GM10266 (cell line): Measurements from ENCODE around the gene RPL21.
A peak's percentile ranks its signal among the peaks of the same experiment; 100 is the strongest.
"Not testable (repeated sequence)": the region's sequence is repeated elsewhere in the genome, so short reads cannot be mapped to it uniquely, and the experiment has no call there.

Experiments used
- DNase-seq: peaks from one replicate; pipeline ENCODE4 v3.0.0; 2012; ENCODE audit errors: extremely low spot score
- TF ChIP-seq, protein P1 (sequence below): IDR thresholded peaks from 2 replicates; pipeline ENCODE4 v1.5.1; 2012; ENCODE audit warnings: mild to moderate bottlenecking, low read depth; ENCODE audit not compliant: control insufficient read depth, insufficient read depth; ENCODE audit errors: missing control alignments

RPL21 gene

DNA sequence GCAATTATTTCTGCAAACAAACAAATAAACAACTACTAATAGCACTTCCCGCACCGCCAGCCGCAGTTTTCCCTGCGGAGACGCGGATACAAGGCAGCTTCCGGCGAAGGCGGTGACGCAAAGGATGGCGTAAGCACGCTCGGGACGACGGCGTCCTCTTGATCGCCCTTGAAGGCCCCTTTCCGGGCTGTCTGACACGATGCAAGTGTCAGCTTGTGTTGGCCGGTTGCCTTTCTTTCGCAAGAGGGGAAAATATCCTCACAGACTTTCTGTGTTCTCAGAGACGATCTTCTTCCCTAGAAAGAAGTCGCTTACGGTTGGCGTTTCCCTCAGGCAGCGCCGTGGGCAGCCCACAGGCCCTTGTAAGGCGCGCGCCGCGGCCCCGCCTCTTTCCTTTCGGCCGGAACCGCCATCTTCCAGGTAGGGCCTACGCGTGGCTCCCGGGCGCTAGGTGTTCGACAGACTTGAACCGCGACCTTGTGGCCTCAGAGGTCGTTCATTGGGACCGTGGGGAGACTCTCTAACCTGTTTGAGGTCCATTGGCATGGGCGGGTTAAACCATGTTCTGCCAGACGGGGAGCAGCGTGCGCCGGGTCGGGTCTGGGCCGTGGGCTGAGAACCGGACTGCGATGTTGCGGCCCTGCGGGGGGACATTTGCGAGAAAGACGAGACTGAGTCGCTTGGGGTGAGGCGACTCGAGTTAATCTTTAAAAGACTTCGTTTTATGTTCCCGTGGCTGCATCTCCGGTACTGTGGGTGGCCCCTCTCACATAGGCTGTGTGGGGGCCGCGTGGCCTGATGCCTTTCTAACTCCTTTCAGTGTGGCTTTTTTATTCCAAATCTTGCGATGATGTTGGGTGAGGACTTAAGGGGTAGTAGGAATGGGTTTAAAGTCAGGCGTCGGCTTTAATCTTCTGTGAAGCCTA, at the start of gene RPL21:
RPL21 (plus strand) TSS at position 393 of the 926 bp plus-strand sequence. CDS start 2,219 bp downstream, outside the sequence.
- TF ChIP-seq, protein P1, sequence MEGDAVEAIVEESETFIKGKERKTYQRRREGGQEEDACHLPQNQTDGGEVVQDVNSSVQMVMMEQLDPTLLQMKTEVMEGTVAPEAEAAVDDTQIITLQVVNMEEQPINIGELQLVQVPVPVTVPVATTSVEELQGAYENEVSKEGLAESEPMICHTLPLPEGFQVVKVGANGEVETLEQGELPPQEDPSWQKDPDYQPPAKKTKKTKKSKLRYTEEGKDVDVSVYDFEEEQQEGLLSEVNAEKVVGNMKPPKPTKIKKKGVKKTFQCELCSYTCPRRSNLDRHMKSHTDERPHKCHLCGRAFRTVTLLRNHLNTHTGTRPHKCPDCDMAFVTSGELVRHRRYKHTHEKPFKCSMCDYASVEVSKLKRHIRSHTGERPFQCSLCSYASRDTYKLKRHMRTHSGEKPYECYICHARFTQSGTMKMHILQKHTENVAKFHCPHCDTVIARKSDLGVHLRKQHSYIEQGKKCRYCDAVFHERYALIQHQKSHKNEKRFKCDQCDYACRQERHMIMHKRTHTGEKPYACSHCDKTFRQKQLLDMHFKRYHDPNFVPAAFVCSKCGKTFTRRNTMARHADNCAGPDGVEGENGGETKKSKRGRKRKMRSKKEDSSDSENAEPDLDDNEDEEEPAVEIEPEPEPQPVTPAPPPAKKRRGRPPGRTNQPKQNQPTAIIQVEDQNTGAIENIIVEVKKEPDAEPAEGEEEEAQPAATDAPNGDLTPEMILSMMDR: no peak
- DNase-seq: peak; percentile 83

DNA sequence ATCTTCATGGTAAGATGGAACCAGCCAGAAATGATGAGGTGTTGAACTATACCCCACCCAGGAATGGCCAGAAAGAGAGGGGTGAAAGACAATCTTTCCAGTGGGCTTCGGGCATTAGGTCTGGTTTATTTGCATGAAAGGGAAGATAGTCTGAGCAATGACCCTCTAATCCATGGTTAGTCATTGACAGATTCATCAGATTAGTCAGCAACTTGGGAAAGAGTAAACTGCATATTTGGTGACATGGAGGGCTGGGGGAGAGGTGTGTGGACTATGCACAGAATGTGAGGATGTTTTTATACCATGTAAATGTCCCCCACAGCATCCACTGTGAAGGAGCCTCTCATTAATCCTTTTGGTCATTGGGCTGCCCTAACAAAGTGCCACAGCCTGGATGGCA, 49.7 kb upstream of the RPL21 start:
- TF ChIP-seq, protein P1: no peak
- no peak for DNase-seq

DNA sequence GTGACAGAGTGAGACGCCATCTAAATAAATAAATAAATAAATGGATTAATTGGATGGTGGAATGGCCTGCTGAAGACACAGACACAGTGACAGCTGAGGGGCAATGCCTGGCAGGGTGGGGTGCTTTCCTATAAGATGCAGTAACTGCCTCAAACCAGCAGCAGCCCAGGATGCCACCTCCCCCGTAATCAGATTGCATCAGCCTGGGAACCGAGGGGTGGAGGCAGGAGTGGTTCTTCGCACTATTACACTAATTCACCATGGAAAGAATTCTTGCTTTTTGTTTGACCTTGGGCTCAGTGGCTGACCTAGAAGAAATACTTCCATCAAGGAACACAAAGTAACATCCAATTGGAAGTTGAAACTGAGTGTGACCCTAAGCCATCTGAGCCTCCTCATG, 48.2 kb upstream of the RPL21 start:
- TF ChIP-seq, protein P1: no peak
- no peak for DNase-seq

DNA sequence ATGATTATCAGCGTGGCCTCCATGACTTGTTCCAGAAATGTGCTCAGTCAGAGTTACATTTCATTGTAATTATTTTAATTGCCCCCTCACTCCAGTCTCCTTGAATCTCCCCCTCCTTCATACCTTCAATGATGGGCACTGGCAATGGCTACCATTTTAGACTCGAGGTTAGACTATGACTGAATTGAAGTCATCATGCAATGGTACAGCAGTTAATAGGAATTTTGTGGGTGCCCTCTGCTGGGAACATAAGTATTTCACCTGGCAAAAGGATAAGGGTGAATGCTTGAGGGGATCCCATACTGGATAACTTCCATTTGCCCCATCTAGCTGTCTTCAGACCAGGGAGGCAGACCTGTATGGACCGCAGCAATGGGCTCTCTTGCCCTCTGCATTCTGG, 47.5 kb upstream of the RPL21 start:
- no peak for DNase-seq
- TF ChIP-seq, protein P1: peak; percentile 3

DNA sequence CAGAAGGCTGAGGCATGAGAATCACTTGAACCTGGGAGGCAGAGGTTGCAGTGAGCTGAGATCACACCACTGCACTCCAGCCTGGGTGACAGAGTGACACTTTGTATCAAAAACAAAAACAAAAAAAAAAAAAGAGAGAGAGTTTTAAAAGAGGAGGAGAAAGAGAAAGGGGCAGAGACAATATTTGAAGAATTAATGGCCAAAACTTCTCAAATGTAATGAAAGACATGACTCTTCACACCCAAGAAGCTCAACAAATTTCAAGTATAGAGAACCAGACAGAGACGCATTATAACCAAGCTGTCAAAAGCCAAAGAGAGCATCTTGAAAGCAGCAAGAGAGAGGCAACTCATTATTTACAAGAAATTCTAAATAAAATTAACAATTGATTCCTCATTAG, 42.8 kb upstream of the RPL21 start:
- DNase-seq: no peak
- TF ChIP-seq, protein P1: no peak

DNA sequence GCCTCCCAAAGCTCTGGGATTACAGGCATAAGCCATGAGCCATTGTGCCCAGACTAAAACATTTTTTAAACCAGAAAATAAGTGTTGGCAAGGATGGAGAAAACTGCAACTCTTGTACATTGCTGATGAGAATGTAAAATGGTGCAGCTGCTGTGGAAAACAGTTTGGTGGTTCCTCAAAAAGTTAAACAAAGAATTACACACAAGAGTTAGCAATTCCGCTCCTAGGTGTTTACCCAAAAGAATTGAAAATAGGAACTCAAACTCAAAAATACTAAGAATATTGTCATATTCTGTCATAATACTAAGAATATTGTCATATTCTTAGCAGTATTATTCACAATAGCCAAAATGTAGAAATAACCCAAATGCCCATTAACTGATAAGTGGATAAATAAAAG, 40.1 kb upstream of the RPL21 start:
- no peak for DNase-seq
- TF ChIP-seq, protein P1: no peak

DNA sequence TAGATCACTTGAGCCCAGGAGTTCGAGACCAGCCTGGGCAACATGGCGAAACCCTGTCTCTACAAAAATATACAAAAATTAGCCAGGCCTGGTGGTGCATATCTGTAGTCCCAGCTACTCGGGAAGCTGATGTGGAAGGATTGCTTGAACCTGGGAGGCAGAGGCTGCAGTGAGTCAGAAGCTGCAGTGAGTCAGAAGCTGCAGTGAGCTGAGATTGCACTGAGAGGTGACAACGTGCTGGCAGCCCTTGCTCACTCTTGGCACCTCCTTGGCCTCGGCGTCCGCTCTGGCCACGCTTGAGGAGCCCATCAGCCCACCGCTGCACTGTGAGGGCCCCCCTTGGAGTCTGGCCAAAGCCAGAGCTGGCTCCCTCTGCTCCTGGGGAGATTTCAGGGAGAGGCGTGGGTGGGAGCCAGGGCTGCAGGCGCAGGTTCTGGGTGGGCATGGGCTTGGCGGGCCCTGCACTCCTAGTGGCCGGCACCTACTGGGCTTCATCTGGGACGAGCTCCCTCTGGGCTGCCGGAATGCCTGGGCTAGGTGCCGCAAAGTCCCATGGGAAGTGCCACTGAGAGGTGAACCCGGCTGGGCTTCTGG, 39.5 kb upstream of the RPL21 start:
- TF ChIP-seq, protein P1: no peak
- no peak for DNase-seq

DNA sequence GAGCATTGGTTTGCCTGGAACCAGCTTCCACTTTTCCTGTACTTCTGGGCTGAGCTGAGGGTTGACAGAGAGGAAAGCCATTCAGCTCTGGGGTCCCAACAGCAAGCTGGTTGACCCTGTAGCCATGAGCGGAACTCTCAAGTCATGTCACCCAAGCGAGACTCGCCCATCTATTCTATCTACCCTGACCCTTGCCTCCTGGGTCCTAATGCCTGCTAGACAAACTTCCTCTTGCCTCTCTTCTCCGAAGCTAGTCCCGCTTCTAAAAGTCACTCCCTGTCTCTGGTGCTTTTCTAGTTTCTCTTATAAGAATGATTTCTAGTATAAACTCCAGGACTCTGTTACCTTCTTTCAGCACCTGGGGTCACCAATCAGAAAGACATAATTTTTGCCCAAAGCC, 38.0 kb upstream of the RPL21 start:
- DNase-seq: not testable (repeated sequence)

DNA sequence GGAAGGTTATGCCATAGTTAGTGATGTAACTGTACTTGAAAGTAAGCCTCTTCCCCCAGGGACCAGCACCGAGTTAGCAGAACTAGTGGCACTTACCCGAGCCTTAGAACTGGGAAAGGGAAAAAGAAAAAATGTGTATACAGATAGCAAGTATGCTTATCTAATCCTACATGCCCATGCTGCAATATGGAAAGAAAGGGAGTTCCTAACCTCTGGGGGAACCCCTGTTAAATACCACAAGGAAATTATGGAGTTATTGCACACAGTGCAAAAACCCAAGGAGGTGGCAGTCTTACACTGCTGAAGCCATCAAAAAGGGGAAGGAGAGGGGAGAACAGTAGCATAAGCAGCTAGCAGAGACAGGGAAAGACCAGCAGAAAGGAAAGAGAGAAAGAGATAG, 33.6 kb upstream of the RPL21 start:
- DNase-seq: not testable (repeated sequence)

DNA sequence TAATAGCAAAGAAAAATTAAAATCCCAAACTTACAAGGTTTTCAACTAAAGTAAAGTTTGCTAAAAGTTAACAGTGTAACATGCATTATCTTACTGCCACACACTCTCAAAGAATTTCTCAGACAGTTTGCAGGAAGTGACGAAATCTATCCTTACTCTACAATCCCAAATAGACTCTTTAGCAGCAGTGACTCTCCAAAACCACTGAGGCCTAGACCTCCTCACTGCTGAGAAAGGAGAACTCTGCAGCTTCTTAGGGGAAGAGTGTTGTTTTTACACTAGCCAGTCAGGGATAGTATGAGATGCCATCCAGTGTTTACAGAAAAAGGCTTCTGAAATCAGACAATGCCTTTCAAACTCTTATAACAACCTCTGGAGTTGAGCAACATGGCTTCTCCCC, 32.5 kb upstream of the RPL21 start:
- DNase-seq: not testable (repeated sequence)
